Lower leg skin (tissue), 4 donors: ENCODE data around the gene UNC119. TPM values are rescaled to one million over a fixed set of nuclear protein-coding genes. Genes with fewer than 3 reads are reported as not detected.

Experiments used
- DNase-seq, 2 donors: peaks; one replicate each; pipeline ENCODE4 v3.0.0-alpha.2; 2019; ENCODE audit warnings: low spot score in 2 of 2
- H3K4me3 ChIP-seq: fragments of 200-600 bp; sonication (generic); 2 replicates; pipeline ENCODE4 v1.5.1; 2017; ENCODE audit warnings: mild to moderate bottlenecking, low read depth; ENCODE audit not compliant: poor library complexity, severe bottlenecking
- POLR2A ChIP-seq, 2 donors: fragments of 450-650 bp; IDR thresholded peaks; one replicate each; pipeline ENCODE4 v1.6.1; 2016 to 2017; ENCODE audit warnings: antibody characterized with exemption in 2 of 2, mild to moderate bottlenecking in 1 of 2, moderate library complexity in 1 of 2
- WGBS, 2 donors: methylation state at CpG; one replicate each; pipeline ENCODE4 v1.1.5; 2018; 5-methylcytosine and 5-hydroxymethylcytosine counted together
- intact Hi-C: fragments of 100-400 bp; cut with DNase I; formaldehyde crosslinking; loops from one replicate; pipeline ENCODE4 v1.15.0; 2023; ENCODE audit warnings: low total_unique reads
- total RNA-seq, 4 donors: library from RNA; depleted of rRNA; stranded (reverse); fragments of >200 nt; gene quantifications; one replicate each; pipeline ENCODE4 v1.1.0, GENCODE V29; 2016
- TF ChIP-seq, protein P1 (sequence below), 3 donors: fragments of 450-650 bp; IDR thresholded peaks; one replicate each; pipeline ENCODE4 v1.5.1; 2016; ENCODE audit warnings: antibody characterized with exemption in 3 of 3, mild to moderate bottlenecking in 3 of 3, moderate library complexity in 2 of 3

The UNC119 gene
- total RNA-seq, 4 donors from 2014 or later: 41.2 to 41.6 (median 41.4) TPM

DNA sequence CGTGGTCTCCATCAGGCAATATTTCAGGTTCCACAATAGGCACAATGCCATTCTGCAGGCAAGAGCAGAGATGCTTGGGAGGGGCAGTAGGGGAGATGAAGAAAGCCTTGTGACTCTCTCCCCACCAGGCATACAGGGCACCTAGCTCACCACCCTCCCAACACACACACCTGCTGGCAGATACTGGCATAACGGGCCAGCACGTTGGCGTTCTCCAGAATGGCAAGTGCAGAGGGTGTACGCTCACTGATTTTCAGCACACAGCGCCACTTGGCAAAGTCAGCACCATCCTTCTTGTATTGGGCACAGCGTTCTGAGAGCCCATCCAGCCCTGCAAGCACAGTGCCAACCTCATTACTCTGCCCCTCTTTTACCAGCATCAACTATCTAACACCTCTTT, 22.1 kb upstream of the UNC119 start:
- DNase-seq: no peak
- 86 to 87% methylated on average over 7 of the region's 7 CpGs for WGBS, 2 donors
- intact Hi-C loops: no loop called here
- TF ChIP-seq POLR2A (IDR thresholded peaks at IDR 0.05): no peak
- TF ChIP-seq, protein P1, sequence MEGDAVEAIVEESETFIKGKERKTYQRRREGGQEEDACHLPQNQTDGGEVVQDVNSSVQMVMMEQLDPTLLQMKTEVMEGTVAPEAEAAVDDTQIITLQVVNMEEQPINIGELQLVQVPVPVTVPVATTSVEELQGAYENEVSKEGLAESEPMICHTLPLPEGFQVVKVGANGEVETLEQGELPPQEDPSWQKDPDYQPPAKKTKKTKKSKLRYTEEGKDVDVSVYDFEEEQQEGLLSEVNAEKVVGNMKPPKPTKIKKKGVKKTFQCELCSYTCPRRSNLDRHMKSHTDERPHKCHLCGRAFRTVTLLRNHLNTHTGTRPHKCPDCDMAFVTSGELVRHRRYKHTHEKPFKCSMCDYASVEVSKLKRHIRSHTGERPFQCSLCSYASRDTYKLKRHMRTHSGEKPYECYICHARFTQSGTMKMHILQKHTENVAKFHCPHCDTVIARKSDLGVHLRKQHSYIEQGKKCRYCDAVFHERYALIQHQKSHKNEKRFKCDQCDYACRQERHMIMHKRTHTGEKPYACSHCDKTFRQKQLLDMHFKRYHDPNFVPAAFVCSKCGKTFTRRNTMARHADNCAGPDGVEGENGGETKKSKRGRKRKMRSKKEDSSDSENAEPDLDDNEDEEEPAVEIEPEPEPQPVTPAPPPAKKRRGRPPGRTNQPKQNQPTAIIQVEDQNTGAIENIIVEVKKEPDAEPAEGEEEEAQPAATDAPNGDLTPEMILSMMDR (IDR thresholded peaks at IDR 0.05): no peak
- no peak overlapping the region for H3K4me3 ChIP-seq

DNA sequence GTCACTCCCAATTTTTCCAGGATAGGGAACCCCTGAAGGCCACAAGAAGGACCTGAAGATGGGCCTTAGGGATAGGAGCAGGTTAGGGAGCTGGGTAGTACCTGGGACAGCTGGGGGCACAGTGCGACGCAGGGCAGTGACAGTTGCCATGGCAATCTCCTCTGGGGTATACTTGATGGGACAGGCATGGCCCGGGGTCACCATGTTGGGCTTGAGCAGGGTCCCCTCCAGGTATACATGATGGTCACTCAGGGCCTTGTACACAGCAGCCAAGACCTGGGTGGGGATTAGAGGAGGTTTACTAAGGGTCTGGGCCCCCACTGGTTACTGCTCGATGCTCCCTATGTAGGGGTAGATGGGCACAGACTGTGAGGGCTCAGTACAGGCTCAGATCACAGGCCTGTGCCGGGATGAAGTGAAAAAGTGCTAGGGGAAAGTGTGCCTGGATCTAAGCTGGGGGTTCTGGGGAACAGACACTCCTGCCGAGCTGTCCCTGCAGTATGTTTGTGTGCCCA, 21.6 kb upstream of the UNC119 start:
- TF ChIP-seq, protein P1 (IDR thresholded peaks at IDR 0.05): no peak
- no peak for TF ChIP-seq POLR2A (IDR thresholded peaks at IDR 0.05)
- intact Hi-C loops: no loop called here
- WGBS, 2 donors: 94 to 98% methylated on average over 6 of the region's 6 CpGs
- no peak for DNase-seq
- no peak overlapping the region for H3K4me3 ChIP-seq

DNA sequence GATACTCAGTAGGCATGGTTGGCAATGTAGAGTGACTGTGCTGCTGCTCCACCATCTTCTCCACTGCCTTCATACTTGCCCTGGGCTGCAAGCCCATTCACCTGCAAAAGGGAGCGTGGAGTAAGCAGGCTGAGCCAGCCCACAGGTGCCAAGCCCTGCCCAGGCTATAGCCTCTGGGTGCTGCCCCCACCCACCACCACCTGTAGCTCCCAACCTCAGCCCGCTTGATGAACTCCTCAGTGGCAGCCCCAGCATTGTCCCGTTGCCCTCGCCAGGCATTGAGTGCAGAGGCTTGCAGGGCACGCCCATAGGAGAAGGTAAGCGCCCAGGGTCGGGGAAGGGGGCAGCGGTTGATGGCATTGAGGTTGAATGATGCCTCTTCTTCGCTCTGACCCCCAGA, 21.1 kb upstream of the UNC119 start:
- no peak for DNase-seq
- no peak overlapping the region for H3K4me3 ChIP-seq
- TF ChIP-seq, protein P1 (IDR thresholded peaks at IDR 0.05): no peak
- TF ChIP-seq POLR2A (IDR thresholded peaks at IDR 0.05): no peak
- intact Hi-C loops: no loop called here
- WGBS, 2 donors: 89 to 92% methylated on average over 9 of the region's 9 CpGs

DNA sequence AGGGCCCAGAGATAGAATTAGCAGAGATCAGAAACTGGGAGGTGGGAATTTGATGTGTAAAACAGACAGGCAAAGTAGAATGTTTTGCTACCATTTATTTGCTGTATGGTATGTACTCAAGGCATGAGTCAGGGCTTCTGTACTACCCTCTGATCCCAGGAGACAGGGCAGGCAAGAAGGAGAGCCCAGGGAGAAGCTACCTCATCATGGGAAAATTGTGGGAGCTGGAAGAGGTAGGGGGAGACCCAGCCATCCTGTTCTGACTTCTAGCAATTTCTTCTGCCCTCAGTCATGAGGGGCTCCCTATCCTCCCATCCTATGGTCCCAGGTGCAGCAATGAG, 20.6 kb upstream of the UNC119 start:
- H3K4me3 ChIP-seq: no peak overlapping the region
- intact Hi-C loops: no loop called here
- no peak for DNase-seq
- TF ChIP-seq, protein P1 (IDR thresholded peaks at IDR 0.05): no peak
- no peak for TF ChIP-seq POLR2A (IDR thresholded peaks at IDR 0.05)

DNA sequence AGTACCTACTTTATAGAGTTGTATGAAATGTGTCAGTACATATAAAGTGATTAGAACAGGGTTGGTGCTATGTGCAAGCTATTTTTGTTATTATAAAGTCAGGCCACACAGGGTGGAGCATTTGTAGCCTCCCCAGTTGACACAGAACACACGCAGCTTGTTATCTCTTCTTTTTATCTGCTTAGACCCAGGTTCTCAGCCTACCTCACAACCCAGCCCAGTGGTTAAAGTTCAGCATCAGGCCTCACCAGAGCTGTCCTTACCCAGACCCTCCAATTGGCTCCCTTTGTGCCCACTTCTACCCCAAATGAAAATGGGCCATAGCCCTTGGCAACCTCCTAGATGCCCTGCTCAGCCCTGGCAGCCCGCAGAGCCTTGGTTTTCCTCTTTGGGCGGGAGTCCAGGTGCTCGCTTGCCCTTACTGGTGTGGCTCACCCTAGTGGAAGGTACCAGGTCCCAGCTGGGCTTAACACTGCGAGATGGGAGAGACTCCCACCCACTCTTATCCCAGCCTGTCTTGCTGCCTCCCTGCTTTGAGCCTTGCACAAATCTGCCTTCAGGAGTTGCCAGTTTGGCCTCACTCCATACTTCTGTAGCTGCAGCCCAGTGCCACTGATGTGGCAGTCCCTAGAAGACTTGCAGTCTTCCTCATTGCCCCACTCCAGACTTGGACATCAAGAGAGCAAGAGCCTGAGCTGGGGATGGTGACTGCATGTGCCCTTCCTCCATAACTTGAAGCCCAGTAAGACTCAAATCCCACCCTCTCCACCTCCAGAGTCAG, 20.0 kb upstream of the UNC119 start:
- no peak for DNase-seq
- WGBS, 2 donors: 46 to 65% methylated on average over 5 of the region's 5 CpGs
- intact Hi-C loops: no loop called here
- TF ChIP-seq, protein P1 (IDR thresholded peaks at IDR 0.05): no peak
- TF ChIP-seq POLR2A (IDR thresholded peaks at IDR 0.05): no peak
- no peak overlapping the region for H3K4me3 ChIP-seq
